HepG2 (cell line): ENCODE data around the gene GPS2. TPM values are rescaled to one million over a fixed set of nuclear protein-coding genes. Genes with fewer than 3 reads are reported as not detected.

Experiments
- ATF7 ChIP-seq, 2 experiments: fragments of 450-650 bp in 1 of 2; sonication (generic) in 1 of 2; formaldehyde crosslinking in 1 of 2; IDR thresholded peaks; 2 replicates each; pipeline versions ENCODE4 v1.4.0 to v1.6.1; 2016 to 2020; ENCODE audit warnings: antibody characterized with exemption in 1 of 2, mild to moderate bottlenecking in 1 of 2, missing genetic modification reagents in 1 of 2
- FOXA1 ChIP-seq, 2 experiments: fragments of 450-650 bp in 1 of 2; sonication (generic) in 1 of 2; formaldehyde crosslinking in 1 of 2; IDR thresholded peaks; 2 replicates each; pipeline versions ENCODE4 v1.4.0 to v1.6.1; 2016 to 2020; ENCODE audit warnings: missing genetic modification reagents in 1 of 2
- MXI1 ChIP-seq: IDR thresholded peaks from 3 replicates; pipeline ENCODE4 v1.6.1; 2012; ENCODE audit warnings: low read depth, low read length, inconsistent platforms, borderline replicate concordance
- NCOA5 ChIP-seq: sonication (generic); formaldehyde crosslinking; IDR thresholded peaks from 2 replicates; pipeline ENCODE4 v1.4.0; 2020; ENCODE audit warnings: missing genetic modification reagents
- NR0B2 ChIP-seq: sonication (generic); formaldehyde crosslinking; IDR thresholded peaks from 2 replicates; pipeline ENCODE4 v1.4.0; 2020; ENCODE audit warnings: mild to moderate bottlenecking, missing genetic modification reagents
- PCBP2 ChIP-seq: fragments of 200-400 bp; formaldehyde crosslinking; optimal IDR thresholded peaks from 2 replicates; pipeline ENCODE3; 2018; ENCODE audit warnings: low read length, low read depth; ENCODE audit not compliant: poor library complexity, severe bottlenecking
- SATB2 ChIP-seq: sonication (generic); formaldehyde crosslinking; IDR thresholded peaks from 2 replicates; pipeline ENCODE4 v1.5.0; 2020; ENCODE audit warnings: missing genetic modification reagents
- SNAPC4 ChIP-seq: sonication (generic); formaldehyde crosslinking; IDR thresholded peaks from 2 replicates; pipeline ENCODE4 v1.4.0; 2020; ENCODE audit warnings: mild to moderate bottlenecking, missing genetic modification reagents
- ZBTB38 ChIP-seq: sonication (generic); formaldehyde crosslinking; IDR thresholded peaks from 2 replicates; pipeline ENCODE4 v1.5.1; 2020; ENCODE audit warnings: mild to moderate bottlenecking, missing genetic modification reagents
- ZBTB46 ChIP-seq: sonication (generic); formaldehyde crosslinking; IDR thresholded peaks from 2 replicates; pipeline ENCODE4 v1.4.0; 2020; ENCODE audit warnings: mild to moderate bottlenecking, missing genetic modification reagents, borderline replicate concordance
- ZNF558 ChIP-seq: sonication (generic); formaldehyde crosslinking; IDR thresholded peaks from 2 replicates; pipeline ENCODE4 v1.9.0; 2022; ENCODE audit warnings: mild to moderate bottlenecking, missing genetic modification reagents, borderline replicate concordance
- ZNF740 ChIP-seq: sonication (generic); formaldehyde crosslinking; IDR thresholded peaks from 2 replicates; pipeline ENCODE4 v1.4.0; 2020; ENCODE audit warnings: missing genetic modification reagents
- ZNF766 ChIP-seq: sonication (generic); formaldehyde crosslinking; IDR thresholded peaks from 2 replicates; pipeline ENCODE4 v1.5.0; 2020; ENCODE audit warnings: missing genetic modification reagents, borderline replicate concordance
- ZNF883 ChIP-seq: sonication (generic); formaldehyde crosslinking; IDR thresholded peaks from 2 replicates; pipeline ENCODE4 v1.5.1; 2020; ENCODE audit warnings: mild to moderate bottlenecking, missing genetic modification reagents; ENCODE audit errors: not compliant biosample characterization
- polyA plus RNA-seq, 8 experiments: library from polyadenylated mRNA; depleted of rRNA in 3 of 8; stranded (reverse) in 7 of 8; unstranded in 1 of 8; fragments of >200 nt; fragmentation: Illumina TruSeq in 4 of 8; extraction: Trizol in 4 of 8; gene quantifications; 2 replicates each; pipeline versions ENCODE4 v1.2.1 to v1.2.3, GENCODE V29; 2011 to 2016; ENCODE audit warnings: low read depth in 4 of 8, missing spikeins in 1 of 8, mixed read lengths in 1 of 8; ENCODE audit not compliant: insufficient read depth in 1 of 8
- total RNA-seq, 5 experiments: library from RNA; depleted of rRNA; stranded (reverse); fragments of >200 nt; fragmentation: Illumina TruSeq; extraction: Trizol; gene quantifications; 2 replicates each; pipeline ENCODE4 v1.2.3, GENCODE V29; 2016; ENCODE audit warnings: low read depth in 1 of 5
- TF ChIP-seq, protein P1 (sequence below): sonication (generic); formaldehyde crosslinking; IDR thresholded peaks from 2 replicates; pipeline ENCODE4 v1.8.1; 2023; ENCODE audit warnings: mild to moderate bottlenecking, missing genetic modification reagents, borderline replicate concordance
- TF ChIP-seq, protein P2 (sequence below): sonication (generic); formaldehyde crosslinking; IDR thresholded peaks from 2 replicates; pipeline ENCODE4 v1.4.0; 2020; ENCODE audit warnings: missing genetic modification reagents
- TF ChIP-seq, protein P3 (sequence below): sonication (generic); formaldehyde crosslinking; IDR thresholded peaks from 2 replicates; pipeline ENCODE4 v1.8.0; 2022; ENCODE audit warnings: mild to moderate bottlenecking, missing genetic modification reagents, moderate library complexity

GPS2 gene
- total and polyA plus RNA-seq, 2 of the 13 experiments (the other 11 are each of a cell fraction or from before 2014, with no cell fraction given) = 58.0 to 59.4 TPM

GRCh38 chr17:7306911-7307685 lies 8.1 kb downstream of the GPS2 start, which contains the start of gene EIF5A (continued):
- TF ChIP-seq ZNF883 (CRISPR knock-in tag) = no peak
- no peak for TF ChIP-seq ZNF740 (CRISPR knock-in tag)
- TF ChIP-seq PCBP2 = no peak
- no peak for TF ChIP-seq NCOA5
- peak; percentile 78; the same call in 2 of the 3 replicates for TF ChIP-seq MXI1
- TF ChIP-seq NR0B2 (CRISPR knock-in tag) = no peak; the same call in 1 of the 2 replicates
- TF ChIP-seq, protein P1, sequence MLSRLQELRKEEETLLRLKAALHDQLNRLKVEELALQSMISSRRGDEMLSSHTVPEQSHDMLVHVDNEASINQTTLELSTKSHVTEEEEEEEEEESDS (CRISPR knock-in tag) = no peak
- TF ChIP-seq SNAPC4 (CRISPR knock-in tag) = 0 out of 2 replicates have a peak, but pooled peaks have one; percentile 22
- no peak for TF ChIP-seq ZNF766 (CRISPR knock-in tag)
- TF ChIP-seq ZNF558 (CRISPR knock-in tag) = no peak
- TF ChIP-seq, protein P2, sequence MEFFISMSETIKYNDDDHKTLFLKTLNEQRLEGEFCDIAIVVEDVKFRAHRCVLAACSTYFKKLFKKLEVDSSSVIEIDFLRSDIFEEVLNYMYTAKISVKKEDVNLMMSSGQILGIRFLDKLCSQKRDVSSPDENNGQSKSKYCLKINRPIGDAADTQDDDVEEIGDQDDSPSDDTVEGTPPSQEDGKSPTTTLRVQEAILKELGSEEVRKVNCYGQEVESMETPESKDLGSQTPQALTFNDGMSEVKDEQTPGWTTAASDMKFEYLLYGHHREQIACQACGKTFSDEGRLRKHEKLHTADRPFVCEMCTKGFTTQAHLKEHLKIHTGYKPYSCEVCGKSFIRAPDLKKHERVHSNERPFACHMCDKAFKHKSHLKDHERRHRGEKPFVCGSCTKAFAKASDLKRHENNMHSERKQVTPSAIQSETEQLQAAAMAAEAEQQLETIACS (CRISPR knock-in tag) = no peak
- TF ChIP-seq ZBTB38 (CRISPR knock-in tag) = no peak
- TF ChIP-seq FOXA1 (IDR thresholded peaks at IDR 0.05) = no peak
- 0 out of 2 replicates have a peak, but pooled peaks have one; percentile 7 for TF ChIP-seq FOXA1 (CRISPR knock-in tag; IDR thresholded peaks at IDR 0.05)
- no peak for TF ChIP-seq ZBTB46 (CRISPR knock-in tag)
- TF ChIP-seq, protein P3, sequence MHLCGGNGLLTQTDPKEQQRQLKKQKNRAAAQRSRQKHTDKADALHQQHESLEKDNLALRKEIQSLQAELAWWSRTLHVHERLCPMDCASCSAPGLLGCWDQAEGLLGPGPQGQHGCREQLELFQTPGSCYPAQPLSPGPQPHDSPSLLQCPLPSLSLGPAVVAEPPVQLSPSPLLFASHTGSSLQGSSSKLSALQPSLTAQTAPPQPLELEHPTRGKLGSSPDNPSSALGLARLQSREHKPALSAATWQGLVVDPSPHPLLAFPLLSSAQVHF (CRISPR knock-in tag) = no peak
- TF ChIP-seq ATF7 (IDR thresholded peaks at IDR 0.05) = no peak
- 0 out of 2 replicates have a peak, but pooled peaks have one; percentile 53 for TF ChIP-seq ATF7 (CRISPR knock-in tag; IDR thresholded peaks at IDR 0.05)
- no peak for TF ChIP-seq SATB2 (CRISPR knock-in tag)
